Measurements from ENCODE around the gene RAP1GDS1. TPM values are rescaled to one million over a fixed set of nuclear protein-coding genes. Genes with fewer than 3 reads are reported as not detected.
A peak's percentile ranks its signal among the peaks of the same experiment; 100 is the strongest.

RAP1GDS1 gene
- total RNA-seq, 1 donor from 2014 or later: 11.1 TPM

GRCh38 chr4:98253499-98253898, 7.7 kb upstream of the RAP1GDS1 start:
- TF ChIP-seq CTCF (IDR thresholded peaks at IDR 0.05; ENCODE audit: borderline replicate concordance): no peak
- intact Hi-C loops (cut with micrococcal nuclease): no loop called here
- no peaks in the 10 kb centered on the region for H3K9me3 ChIP-seq (replicated peaks)
- H3K4me1 ChIP-seq: no peaks in the 10 kb centered on the region
- DNase-seq: no peak
- H3K27me3 ChIP-seq (ENCODE audit: low read depth): no peaks in the 10 kb centered on the region
- H3K27ac ChIP-seq (replicated peaks): no peak overlapping the region
- no peaks in the 10 kb centered on the region for H3K36me3 ChIP-seq
- H3K4me3 ChIP-seq: no peak overlapping the region

- peak; percentile 43 for DNase-seq
- Histone ChIP-seq H3K4me1 (peaks cover 45% of the 10 kb centered on the region), H3K9me3 (replicated peaks) (no peaks in the 10 kb centered on the region), H3K36me3 (no peaks in the 10 kb centered on the region), H3K4me3 (peak overlapping the region; percentile 86), H3K27me3 (ENCODE audit: low read depth) (no peaks in the 10 kb centered on the region), H3K27ac (replicated peaks) (peak overlapping the region; percentile 99)
- TF ChIP-seq CTCF (IDR thresholded peaks at IDR 0.05; ENCODE audit: borderline replicate concordance): no peak
- intact Hi-C loops (cut with micrococcal nuclease): no loop called here
Measured at GRCh38 chr4:98260047-98260578, 1.1 kb upstream of the RAP1GDS1 start.

- Histone ChIP-seq H3K27me3 (ENCODE audit: low read depth) (no peaks in the 10 kb centered on the region), H3K36me3 (no peaks in the 10 kb centered on the region), H3K27ac (replicated peaks) (peak overlapping the region; percentile 99), H3K9me3 (replicated peaks) (no peaks in the 10 kb centered on the region), H3K4me1 (peaks cover 52% of the 10 kb centered on the region), H3K4me3 (peak overlapping the region; percentile 86)
- TF ChIP-seq CTCF (IDR thresholded peaks at IDR 0.05; ENCODE audit: borderline replicate concordance): no peak
- intact Hi-C loops (cut with micrococcal nuclease): no loop called here
- peak; percentile 30 for DNase-seq
Measured at GRCh38 chr4:98261405-98262291, 464 bp downstream of the RAP1GDS1 start.

GRCh38 chr4:98262431-98262830, 1.2 kb downstream of the RAP1GDS1 start:
- Histone ChIP-seq H3K36me3 (no peaks in the 10 kb centered on the region), H3K4me3 (peak overlapping the region; percentile 86), H3K27ac (replicated peaks) (peak overlapping the region; percentile 99), H3K27me3 (ENCODE audit: low read depth) (no peaks in the 10 kb centered on the region), H3K9me3 (replicated peaks) (peaks cover under 1% of the 10 kb centered on the region), H3K4me1 (peaks cover 54% of the 10 kb centered on the region)
- DNase-seq: no peak
- intact Hi-C loops (cut with micrococcal nuclease): no loop called here
- TF ChIP-seq CTCF (IDR thresholded peaks at IDR 0.05; ENCODE audit: borderline replicate concordance): no peak

- Histone ChIP-seq H3K27me3 (ENCODE audit: low read depth) (no peaks in the 10 kb centered on the region), H3K4me1 (peaks cover 24% of the 10 kb centered on the region), H3K36me3 (no peaks in the 10 kb centered on the region), H3K27ac (replicated peaks) (no peak overlapping the region), H3K9me3 (replicated peaks) (peaks cover 3% of the 10 kb centered on the region), H3K4me3 (no peak overlapping the region)
- intact Hi-C loops (cut with micrococcal nuclease): no loop called here
- no peak for TF ChIP-seq CTCF (IDR thresholded peaks at IDR 0.05; ENCODE audit: borderline replicate concordance)
- no peak for DNase-seq
Measured at GRCh38 chr4:98267498-98267897, 6.3 kb downstream of the RAP1GDS1 start.
